Vagina (tissue), 2 donors: Measurements from ENCODE around the gene MC3R. TPM values are rescaled to one million over a fixed set of nuclear protein-coding genes. Genes with fewer than 3 reads are reported as not detected.

ENCODE experiments used
- DNase-seq, 2 donors: peaks; one replicate each; pipeline ENCODE4 v3.0.0-alpha.2; 2017; ENCODE audit errors: extremely low spot score in 2 of 2
- H3K27ac ChIP-seq: fragments of 200-600 bp; sonication (generic); one replicate; pipeline ENCODE4 v1.5.1; 2019
- H3K27me3 ChIP-seq: fragments of 200-600 bp; sonication (generic); one replicate; pipeline ENCODE4 v1.5.1; 2019
- H3K36me3 ChIP-seq, 2 donors: fragments of 200-600 bp; sonication (generic); one replicate each; pipeline ENCODE4 v1.5.1; 2017 to 2019
- H3K4me1 ChIP-seq: fragments of 200-600 bp; sonication (generic); one replicate; pipeline ENCODE4 v1.5.1; 2019
- H3K4me3 ChIP-seq, 2 donors: fragments of 200-600 bp; sonication (generic); 1 replicate in 1 of 2; 2 replicates in 1 of 2; pipeline ENCODE4 v1.5.1; 2016 to 2019
- H3K9me3 ChIP-seq: fragments of 200-600 bp; sonication (generic); one replicate; pipeline ENCODE4 v1.5.1; 2019
- CTCF ChIP-seq, 3 experiments: fragments of 450-650 bp in 2 of 3; fragments of 200-600 bp in 1 of 3; sonication (generic) in 1 of 3; IDR thresholded peaks; one replicate each; pipeline ENCODE4 v1.5.1; 2017 to 2019; ENCODE audit warnings: antibody characterized with exemption in 3 of 3, mild to moderate bottlenecking in 2 of 3, moderate library complexity in 2 of 3
- POLR2A ChIP-seq, 2 donors: fragments of 450-650 bp; IDR thresholded peaks; one replicate each; pipeline ENCODE4 v1.6.1; 2017; ENCODE audit warnings: antibody characterized with exemption in 2 of 2, mild to moderate bottlenecking in 2 of 2, moderate library complexity in 2 of 2
- POLR2AphosphoS5 ChIP-seq, 2 donors: sonication (generic); formaldehyde crosslinking; IDR thresholded peaks; one replicate each; pipeline ENCODE4 v1.9.0; 2017; ENCODE audit warnings: antibody characterized with exemption in 2 of 2, mild to moderate bottlenecking in 2 of 2, low read depth in 1 of 2; ENCODE audit not compliant: insufficient read depth in 1 of 2
- intact Hi-C: fragments of 100-400 bp; cut with DNase I; formaldehyde crosslinking; loops from one replicate; pipeline ENCODE4 v1.15.1; 2023
- total RNA-seq: library from RNA; depleted of rRNA; stranded (reverse); fragments of >200 nt; gene quantifications from one replicate; pipeline ENCODE4 v1.2.3, GENCODE V29; 2016

The MC3R gene
- total RNA-seq, 1 donor from 2014 or later = not detected

GRCh38 chr20:56228021-56228420, 20.5 kb upstream of the MC3R start:
- H3K36me3 ChIP-seq = no peaks in the 10 kb centered on the region
- TF ChIP-seq CTCF (IDR thresholded peaks at IDR 0.05) = no peak
- intact Hi-C loops = no loop called here
- no peaks in the 10 kb centered on the region for H3K27me3 ChIP-seq
- H3K4me1 ChIP-seq = no peaks in the 10 kb centered on the region
- DNase-seq = no peak
- H3K9me3 ChIP-seq = no peaks in the 10 kb centered on the region
- no peak overlapping the region for H3K27ac ChIP-seq
- no peak overlapping the region for H3K4me3 ChIP-seq

- Histone ChIP-seq H3K36me3 (no peaks in the 10 kb centered on the region), H3K4me1 (no peaks in the 10 kb centered on the region), H3K9me3 (no peaks in the 10 kb centered on the region), H3K4me3 (no peak overlapping the region), H3K27me3 (no peaks in the 10 kb centered on the region), H3K27ac (no peak overlapping the region)
- no peak for DNase-seq
- intact Hi-C loops = no loop called here
- TF ChIP-seq POLR2A (IDR thresholded peaks at IDR 0.05) = no peak
- TF ChIP-seq CTCF (IDR thresholded peaks at IDR 0.05) = no peak
- TF ChIP-seq POLR2AphosphoS5 (IDR thresholded peaks at IDR 0.05; ENCODE audit: insufficient read depth in 1 of 2, low read depth in 1 of 2) = no peak
Measured at GRCh38 chr20:56229812-56230211, 18.7 kb upstream of the MC3R start.

- intact Hi-C loops = no loop called here
Measured at GRCh38 chr20:56234110-56234509, 14.4 kb upstream of the MC3R start.

GRCh38 chr20:56237335-56237734, 11.2 kb upstream of the MC3R start:
- no peak for DNase-seq
- intact Hi-C loops = no loop called here
- TF ChIP-seq CTCF (IDR thresholded peaks at IDR 0.05) (no peak), POLR2A (IDR thresholded peaks at IDR 0.05) (no peak), POLR2AphosphoS5 (IDR thresholded peaks at IDR 0.05; ENCODE audit: insufficient read depth in 1 of 2, low read depth in 1 of 2) (no peak)

More at GRCh38 chr20:56234110-56234509, 14.4 kb upstream of the MC3R start:
- Histone ChIP-seq H3K9me3 (no peaks in the 10 kb centered on the region), H3K27ac (no peak overlapping the region), H3K27me3 (no peaks in the 10 kb centered on the region), H3K4me3 (no peak overlapping the region), H3K36me3 (no peaks in the 10 kb centered on the region), H3K4me1 (no peaks in the 10 kb centered on the region)
- TF ChIP-seq POLR2AphosphoS5 (IDR thresholded peaks at IDR 0.05; ENCODE audit: insufficient read depth in 1 of 2, low read depth in 1 of 2) = no peak
- TF ChIP-seq CTCF (IDR thresholded peaks at IDR 0.05) = no peak
- no peak for TF ChIP-seq POLR2A (IDR thresholded peaks at IDR 0.05)
- DNase-seq = no peak

GRCh38 chr20:56244259-56244658, 4.3 kb upstream of the MC3R start:
- intact Hi-C loops = no loop called here
- Histone ChIP-seq H3K4me3 (no peak overlapping the region), H3K27ac (no peak overlapping the region), H3K36me3 (no peaks in the 10 kb centered on the region), H3K9me3 (no peaks in the 10 kb centered on the region), H3K27me3 (no peaks in the 10 kb centered on the region), H3K4me1 (no peaks in the 10 kb centered on the region)
- TF ChIP-seq POLR2A (IDR thresholded peaks at IDR 0.05) (no peak), CTCF (IDR thresholded peaks at IDR 0.05) (no peak), POLR2AphosphoS5 (IDR thresholded peaks at IDR 0.05; ENCODE audit: insufficient read depth in 1 of 2, low read depth in 1 of 2) (no peak)
- no peak for DNase-seq

More at GRCh38 chr20:56237335-56237734, 11.2 kb upstream of the MC3R start:
- no peaks in the 10 kb centered on the region for H3K36me3 ChIP-seq
- H3K4me1 ChIP-seq = no peaks in the 10 kb centered on the region
- no peak overlapping the region for H3K27ac ChIP-seq
- H3K4me3 ChIP-seq = no peak overlapping the region
- no peaks in the 10 kb centered on the region for H3K27me3 ChIP-seq
- no peaks in the 10 kb centered on the region for H3K9me3 ChIP-seq
